ENCODE measurements around the gene TMA7.
A peak's percentile ranks its signal among the peaks of the same experiment; 100 is the strongest.

The TMA7 gene

GRCh38 chr3:48429317-48429959 lies 10.6 kb upstream of the TMA7 start:
- Histone ChIP-seq H3K4me3 (ENCODE audit: low read depth in 1 of 2, low read length in 1 of 2) (peak overlapping the region; percentile 66 to 78), H3K27me3 (peaks cover 44% of the 10 kb centered on the region), H3K36me3 (peaks cover 16% of the 10 kb centered on the region), H3K9me3 (no peaks in the 10 kb centered on the region), H3K27ac (peak overlapping the region; percentile 29), H3K4me1 (ENCODE audit: control insufficient read depth in 1 of 2, insufficient read depth in 1 of 2, low read depth in 1 of 2, low read length in 1 of 2) (peaks cover 5 to 15% of the 10 kb centered on the region in 2 experiments)
- peak; percentile 32 for TF ChIP-seq CTCF (IDR thresholded peaks at IDR 0.05)

GRCh38 chr3:48429960-48430707 lies 9.9 kb upstream of the TMA7 start, which contains the start of gene PLXNB1:
PLXNB1 (minus strand) TSS chr3:48430086; CDS start chr3:48424611, 5,475 bp downstream.
- peaks cover 44% of the 10 kb centered on the region for H3K27me3 ChIP-seq
- H3K36me3 ChIP-seq = peaks cover 16% of the 10 kb centered on the region
- H3K4me1 ChIP-seq (ENCODE audit: control insufficient read depth in 1 of 2, insufficient read depth in 1 of 2, low read depth in 1 of 2, low read length in 1 of 2) = peaks cover 5 to 15% of the 10 kb centered on the region in 2 experiments
- H3K9me3 ChIP-seq = no peaks in the 10 kb centered on the region
- H3K4me3 ChIP-seq (ENCODE audit: low read depth in 1 of 2, low read length in 1 of 2) = peak within 1 kb of the TSS; percentile 66 to 78
- H3K27ac ChIP-seq = peak within 1 kb of the TSS; percentile 29
- no peak for TF ChIP-seq CTCF (IDR thresholded peaks at IDR 0.05)

GRCh38 chr3:48430708-48431101 lies 9.4 kb upstream of the TMA7 start:
- TF ChIP-seq CTCF (IDR thresholded peaks at IDR 0.05) = no peak

GRCh38 chr3:48431224-48432029 lies 8.6 kb upstream of the TMA7 start:
- peaks cover 5 to 22% of the 10 kb centered on the region in 2 experiments for H3K4me1 ChIP-seq (ENCODE audit: control insufficient read depth in 1 of 2, insufficient read depth in 1 of 2, low read depth in 1 of 2, low read length in 1 of 2)
- H3K4me3 ChIP-seq (ENCODE audit: low read depth in 1 of 2, low read length in 1 of 2) = no peak overlapping the region

More at GRCh38 chr3:48430708-48431101, 9.4 kb upstream of the TMA7 start:
- Histone ChIP-seq H3K9me3 (no peaks in the 10 kb centered on the region), H3K27ac (no peak overlapping the region), H3K4me1 (ENCODE audit: control insufficient read depth in 1 of 2, insufficient read depth in 1 of 2, low read depth in 1 of 2, low read length in 1 of 2) (peaks cover 5 to 15% of the 10 kb centered on the region in 2 experiments), H3K27me3 (peaks cover 44% of the 10 kb centered on the region), H3K4me3 (ENCODE audit: low read depth in 1 of 2, low read length in 1 of 2) (no peak overlapping the region), H3K36me3 (peaks cover 16% of the 10 kb centered on the region)

More at GRCh38 chr3:48431224-48432029, 8.6 kb upstream of the TMA7 start:
- no peaks in the 10 kb centered on the region for H3K9me3 ChIP-seq
- no peak for TF ChIP-seq CTCF (IDR thresholded peaks at IDR 0.05)
- peaks cover 42% of the 10 kb centered on the region for H3K27me3 ChIP-seq
- H3K27ac ChIP-seq = no peak overlapping the region
- peaks cover 16% of the 10 kb centered on the region for H3K36me3 ChIP-seq

Measured in neutrophil (primary cell).